Stimulated activated CD4-positive, alpha-beta T cell treated with anti-CD3 and anti-CD28 coated beads, Interleukin-2, amount 100 ng/mL, for 48 hours (primary cell): ENCODE measurements around the gene LINGO4.

Experiments
- DNase-seq, 2 donors: peaks; one replicate each; pipeline ENCODE4 v3.0.0-alpha.2; 2020

Gene LINGO4

GRCh38 chr1:151805066-151805820 lies at the start of gene LINGO4:
LINGO4 (minus strand) TSS chr1:151805419; CDS start chr1:151802704, 2,715 bp downstream.
- no peak for DNase-seq

GRCh38 chr1:151854658-151855057 lies 49.4 kb upstream of the LINGO4 start:
- DNase-seq: no peak

GRCh38 chr1:151853411-151853943 lies 48.3 kb upstream of the LINGO4 start, which contains the start of gene THEM5:
THEM5 (minus strand) TSS chr1:151853712; CDS start chr1:151853565, 147 bp downstream.
- DNase-seq: no peak

- no peak for DNase-seq
Measured at GRCh38 chr1:151852733-151853132, 47.5 kb upstream of the LINGO4 start.

- no peak for DNase-seq
Measured at GRCh38 chr1:151851886-151852285, 46.7 kb upstream of the LINGO4 start.

- no peak for DNase-seq
Measured at GRCh38 chr1:151849871-151850270, 44.7 kb upstream of the LINGO4 start.

- DNase-seq: no peak
Measured at GRCh38 chr1:151849126-151849525, 43.9 kb upstream of the LINGO4 start.

GRCh38 chr1:151847867-151848596 lies 42.8 kb upstream of the LINGO4 start:
- DNase-seq: no peak

- no peak for DNase-seq
Measured at GRCh38 chr1:151846686-151847237, 41.5 kb upstream of the LINGO4 start.

GRCh38 chr1:151846062-151846568 lies 40.9 kb upstream of the LINGO4 start:
- no peak for DNase-seq

- DNase-seq: no peak
Measured at GRCh38 chr1:151843398-151843797, 38.2 kb upstream of the LINGO4 start.

GRCh38 chr1:151841141-151841540 lies 35.9 kb upstream of the LINGO4 start:
- DNase-seq: no peak

- DNase-seq: no peak
Measured at GRCh38 chr1:151840421-151840820, 35.2 kb upstream of the LINGO4 start.

- peak in 1 of 2 donors; percentile 60 for DNase-seq
Measured at GRCh38 chr1:151839457-151840403, 34.5 kb upstream of the LINGO4 start, which contains the start of gene C2CD4D. C2CD4D (minus strand) TSS chr1:151839820; CDS start chr1:151838989, 831 bp downstream.

- DNase-seq: no peak
Measured at GRCh38 chr1:151839082-151839412, 33.8 kb upstream of the LINGO4 start.

GRCh38 chr1:151838222-151839081 lies 33.2 kb upstream of the LINGO4 start:
- peak in 1 of 2 donors; percentile 49 for DNase-seq

- DNase-seq: no peak
Measured at GRCh38 chr1:151837884-151838221, 32.6 kb upstream of the LINGO4 start.

GRCh38 chr1:151837197-151837596 lies 32.0 kb upstream of the LINGO4 start:
- no peak for DNase-seq

- no peak for DNase-seq
Measured at GRCh38 chr1:151835596-151835995, 30.4 kb upstream of the LINGO4 start.

- DNase-seq: no peak
Measured at GRCh38 chr1:151834239-151834638, 29.0 kb upstream of the LINGO4 start.
